ENCODE results near the gene UGT1A3. TPM values are rescaled to one million over a fixed set of nuclear protein-coding genes. Genes with fewer than 3 reads are reported as not detected.

UGT1A3 gene
- total and polyA plus RNA-seq, 2 donors (not counting 1 experiment from before 2014, with no cell fraction given) = not detected

GRCh38 chr2:233688341-233688740 lies 40.5 kb upstream of the UGT1A3 start:
- DNase-seq = no peak
- intact Hi-C loops (cut with micrococcal nuclease) = no loop called here
- H3K9me3 ChIP-seq (ENCODE audit: control extremely low read depth in 1 of 3, control insufficient read depth in 2 of 3, insufficient read depth in 1 of 3, low read length in 2 of 3) = no peaks in the 10 kb centered on the region
- peaks cover 0 to 4% (median 0%) of the 10 kb centered on the region in 4 experiments for H3K27me3 ChIP-seq (replicated peaks in 1 of 4; ENCODE audit: control extremely low read depth in 1 of 4, control insufficient read depth in 3 of 4, insufficient read depth in 4 of 4, low read length in 3 of 4)
- H3K27me3 Mint-ChIP-seq = peaks cover 9% of the 10 kb centered on the region
- H3K9me3 Mint-ChIP-seq (ENCODE audit: insufficient read depth) = no peaks in the 10 kb centered on the region
- no peaks in the 10 kb centered on the region for H4K20me1 ChIP-seq (ENCODE audit: control insufficient read depth, insufficient read depth, low read length, poor library complexity, severe bottlenecking)
- no peak for ATAC-seq (ENCODE audit: low read depth)
- TF ChIP-seq CTCF (IDR thresholded peaks at IDR 0.05) = no peak
- H3K4me1 ChIP-seq (ENCODE audit: control insufficient read depth in 2 of 2, insufficient read depth in 2 of 2, low read length in 2 of 2) = no peaks in the 10 kb centered on the region
- H3K27ac Mint-ChIP-seq = no peak overlapping the region
- no peak overlapping the region for H3K4me3 ChIP-seq (ENCODE audit: control extremely low read depth in 1 of 5, extremely low read depth in 1 of 5, insufficient read depth in 1 of 5, low read depth in 2 of 5, low read length in 4 of 5)
- H3K9ac ChIP-seq (ENCODE audit: low read length) = no peak overlapping the region
- no peaks in the 10 kb centered on the region for H3K79me2 ChIP-seq (ENCODE audit: control insufficient read depth, insufficient read depth, low read length)
- ChIA-PET CTCF (no interaction called here), POLR2A (no interaction called here)
- WGBS (ENCODE audit: insufficient coverage) = no CpG with 5 or more reads among the region's 5 CpGs
- H3K4me1 Mint-ChIP-seq = peaks cover 1% of the 10 kb centered on the region
- no peak overlapping the region for H2AFZ ChIP-seq (ENCODE audit: insufficient read depth, low read depth, low read length, poor library complexity, severe bottlenecking)
- H3K36me3 ChIP-seq (replicated peaks in 1 of 2; ENCODE audit: control extremely low read depth in 1 of 2, control insufficient read depth in 1 of 2, extremely low read depth in 1 of 2, insufficient read depth in 2 of 2, low read length in 1 of 2) = no peaks in the 10 kb centered on the region
- H3K27ac ChIP-seq (ENCODE audit: low read length in 2 of 2) = no peak overlapping the region
- H3K4me3 Mint-ChIP-seq = no peak overlapping the region
- no peak overlapping the region for H3K4me2 ChIP-seq (replicated peaks; ENCODE audit: low read depth, low read length, poor library complexity, severe bottlenecking)

- H3K36me3 ChIP-seq (replicated peaks in 1 of 2; ENCODE audit: control extremely low read depth in 1 of 2, control insufficient read depth in 1 of 2, extremely low read depth in 1 of 2, insufficient read depth in 2 of 2, low read length in 1 of 2) = no peaks in the 10 kb centered on the region
- H3K4me3 ChIP-seq (ENCODE audit: control extremely low read depth in 1 of 5, extremely low read depth in 1 of 5, insufficient read depth in 1 of 5, low read depth in 2 of 5, low read length in 4 of 5) = no peak overlapping the region
- no peak overlapping the region for H3K9ac ChIP-seq (ENCODE audit: low read length)
- H3K4me1 ChIP-seq (ENCODE audit: control insufficient read depth in 2 of 2, insufficient read depth in 2 of 2, low read length in 2 of 2) = no peaks in the 10 kb centered on the region
- H3K4me2 ChIP-seq (replicated peaks; ENCODE audit: low read depth, low read length, poor library complexity, severe bottlenecking) = no peak overlapping the region
- POLR2A ChIA-PET = no interaction called here
- Mint-ChIP-seq H3K27ac (no peak overlapping the region), H3K27me3 (peaks cover 15% of the 10 kb centered on the region), H3K4me3 (no peak overlapping the region), H3K4me1 (no peaks in the 10 kb centered on the region), H3K9me3 (ENCODE audit: insufficient read depth) (no peaks in the 10 kb centered on the region)
- H3K79me2 ChIP-seq (ENCODE audit: control insufficient read depth, insufficient read depth, low read length) = no peaks in the 10 kb centered on the region
- H3K27ac ChIP-seq (ENCODE audit: low read length in 2 of 2) = no peak overlapping the region
- no peaks in the 10 kb centered on the region for H3K9me3 ChIP-seq (ENCODE audit: control extremely low read depth in 1 of 3, control insufficient read depth in 2 of 3, insufficient read depth in 1 of 3, low read length in 2 of 3)
- intact Hi-C loops (cut with micrococcal nuclease) = no loop called here
- TF ChIP-seq CTCF (IDR thresholded peaks at IDR 0.05) (no peak), EZH2 (IDR thresholded peaks at IDR 0.05; ENCODE audit: borderline replicate concordance, insufficient read depth, low read depth, low read length, poor library complexity, severe bottlenecking) (no peak)
- peaks cover 0 to 4% (median 0%) of the 10 kb centered on the region in 4 experiments for H3K27me3 ChIP-seq (replicated peaks in 1 of 4; ENCODE audit: control extremely low read depth in 1 of 4, control insufficient read depth in 3 of 4, insufficient read depth in 4 of 4, low read length in 3 of 4)
- no peak overlapping the region for H2AFZ ChIP-seq (ENCODE audit: insufficient read depth, low read depth, low read length, poor library complexity, severe bottlenecking)
- DNase-seq (no peak), ATAC-seq (ENCODE audit: low read depth) (no peak)
- H4K20me1 ChIP-seq (ENCODE audit: control insufficient read depth, insufficient read depth, low read length, poor library complexity, severe bottlenecking) = no peaks in the 10 kb centered on the region
- CTCF ChIA-PET = interaction anchor here (0.8 kb wide), 1 partner anchor 17 kb away, joined by 3 read pairs; no protein-coding TSS in a partner anchor
Observed at GRCh38 chr2:233689031-233689430, 39.8 kb upstream of the UGT1A3 start.

All from B cell (primary cell).